OCI-LY7 (cell line): ENCODE results near the gene NFKBIE. TPM values are rescaled to one million over a fixed set of nuclear protein-coding genes. Genes with fewer than 3 reads are reported as not detected.
A peak's percentile ranks its signal among the peaks of the same experiment; 100 is the strongest.

Experiments
- BruUV-seq: library from RNA; stranded (reverse); fragments of 400-500 nt; replicated peaks from 2 replicates; lab custom pipeline; 2021; lab: Mats Ljungman, UMichigan
- CTCF ChIA-PET: fragments of 300-600 bp; sonication (Branson Sonifier 250); formaldehyde crosslinking; loops from one replicate; lab custom pipeline; 2022; ENCODE audit warnings: antibody characterized with exemption; ENCODE audit not compliant: unreplicated experiment; lab: Charles Lee
- POLR2A ChIA-PET: fragments of 300-600 bp; sonication (Branson Sonifier 250); formaldehyde crosslinking; loops from one replicate; lab custom pipeline; 2022; ENCODE audit warnings: antibody characterized with exemption; lab: Charles Lee
- DNase-seq: peaks from one replicate; pipeline ENCODE4 v3.0.0-alpha.2; 2015; ENCODE audit warnings: low spot score
- H2AFZ ChIP-seq: fragments of 200-600 bp; sonication (generic), shearing (Covaris generic); 2 replicates; pipeline ENCODE4 v1.6.1; 2014; ENCODE audit warnings: mild to moderate bottlenecking, antibody characterized with exemption, low read length, moderate library complexity
- H3K27ac ChIP-seq: fragments of 200-600 bp; sonication (generic); 2 replicates; pipeline ENCODE4 v1.5.1; 2014; ENCODE audit warnings: mixed run types, low read depth, mild to moderate bottlenecking, moderate library complexity, low read length, inconsistent platforms; ENCODE audit not compliant: poor library complexity, severe bottlenecking
- H3K36me3 ChIP-seq: fragments of 200-600 bp; sonication (generic); 2 replicates; pipeline ENCODE4 v1.6.1; 2014; ENCODE audit warnings: mild to moderate bottlenecking, antibody characterized with exemption, low read length, moderate library complexity, mixed read lengths; ENCODE audit not compliant: insufficient read depth
- H3K4me1 ChIP-seq: fragments of 200-600 bp; sonication (generic); 2 replicates; pipeline ENCODE4 v1.5.1; 2014; ENCODE audit warnings: mild to moderate bottlenecking, low read length; ENCODE audit not compliant: insufficient read depth, poor library complexity, severe bottlenecking
- H3K4me2 ChIP-seq: fragments of 200-600 bp; sonication (generic); 2 replicates; pipeline ENCODE4 v1.6.1; 2014; ENCODE audit warnings: mild to moderate bottlenecking, low read length
- H3K4me3 ChIP-seq: fragments of 200-600 bp; sonication (generic); 2 replicates; pipeline ENCODE4 v1.5.1; 2014; ENCODE audit warnings: mild to moderate bottlenecking, low read depth, low read length; ENCODE audit not compliant: poor library complexity, severe bottlenecking
- H3K79me2 ChIP-seq: fragments of 200-600 bp; sonication (generic); 2 replicates; pipeline ENCODE4 v1.6.1; 2016; ENCODE audit warnings: low read depth, mild to moderate bottlenecking, low read length, moderate library complexity, mixed read lengths; ENCODE audit not compliant: insufficient read depth
- H3K9me2 ChIP-seq: fragments of 200-600 bp; sonication (generic); 2 replicates; pipeline ENCODE4 v1.6.1; 2016; ENCODE audit warnings: mild to moderate bottlenecking, low read length, mixed read lengths; ENCODE audit not compliant: insufficient read depth
- H3K9me3 ChIP-seq: fragments of 200-600 bp; sonication (generic); 2 replicates; pipeline ENCODE4 v1.6.1; 2014; ENCODE audit warnings: mild to moderate bottlenecking, mixed run types, low read length, mixed read lengths
- H4K20me1 ChIP-seq: fragments of 200-600 bp; sonication (generic); 2 replicates; pipeline ENCODE4 v1.6.1; 2014; ENCODE audit warnings: mild to moderate bottlenecking, antibody characterized with exemption, low read length, moderate library complexity, mixed read lengths; ENCODE audit not compliant: insufficient read depth
- EZH2phosphoT487 ChIP-seq: fragments of 200-600 bp; sonication (generic); IDR thresholded peaks from 2 replicates; pipeline ENCODE4 v1.6.1; 2018; ENCODE audit warnings: low read depth, borderline replicate concordance, mild to moderate bottlenecking, mixed run types, antibody characterized with exemption, low read length, moderate library complexity, mixed read lengths
- intact Hi-C: fragments of 100-400 bp; cut with micrococcal nuclease; formaldehyde crosslinking; loops from one replicate; pipeline ENCODE4 v1.10.0; 2022; ENCODE audit not compliant: unreplicated experiment
- total RNA-seq, 2 experiments: library from RNA; depleted of rRNA in 1 of 2; stranded (reverse); fragments of >200 nt in 1 of 2; shearing (Covaris generic) in 1 of 2; gene quantifications; 2 replicates each; pipeline ENCODE4 v1.2.3, GENCODE V29; 2014 to 2022
- TF ChIP-seq, protein P1 (sequence below): fragments of 200-600 bp; sonication (generic); conservative IDR thresholded peaks from 2 replicates; pipeline ENCODE4 v1.5.1; 2014; ENCODE audit warnings: mild to moderate bottlenecking, antibody characterized with exemption, low read length, moderate library complexity, mixed read lengths

The NFKBIE gene
- total RNA-seq, 2 experiments from 2014 or later = 24.8 to 43.1 TPM

DNA sequence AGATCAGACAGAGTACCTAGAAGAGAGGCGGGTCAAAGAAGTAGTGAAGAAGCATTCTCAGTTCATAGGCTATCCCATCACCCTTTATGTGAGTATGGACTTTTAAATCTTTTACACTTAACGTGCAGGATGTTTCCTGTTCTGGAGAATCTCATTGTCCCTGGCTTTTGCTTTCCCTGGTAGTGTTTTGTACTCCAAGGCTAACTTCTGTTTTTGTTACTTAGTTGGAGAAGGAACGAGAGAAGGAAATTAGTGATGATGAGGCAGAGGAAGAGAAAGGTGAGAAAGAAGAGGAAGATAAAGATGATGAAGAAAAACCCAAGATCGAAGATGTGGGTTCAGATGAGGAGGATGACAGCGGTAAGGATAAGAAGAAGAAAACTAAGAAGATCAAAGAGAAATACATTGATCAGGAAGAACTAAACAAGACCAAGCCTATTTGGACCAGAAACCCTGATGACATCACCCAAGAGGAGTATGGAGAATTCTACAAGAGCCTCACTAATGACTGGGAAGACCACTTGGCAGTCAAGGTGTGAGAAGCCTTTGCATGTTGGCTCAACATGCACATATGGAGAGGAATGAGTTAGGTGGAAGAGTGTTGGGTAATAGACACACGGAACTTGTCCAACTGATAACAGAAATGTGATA lies 15.2 kb downstream of the NFKBIE start:
- H3K9me3 ChIP-seq = no peaks in the 10 kb centered on the region
- CTCF ChIA-PET = no interaction called here
- DNase-seq = no peak
- TF ChIP-seq, protein P1, sequence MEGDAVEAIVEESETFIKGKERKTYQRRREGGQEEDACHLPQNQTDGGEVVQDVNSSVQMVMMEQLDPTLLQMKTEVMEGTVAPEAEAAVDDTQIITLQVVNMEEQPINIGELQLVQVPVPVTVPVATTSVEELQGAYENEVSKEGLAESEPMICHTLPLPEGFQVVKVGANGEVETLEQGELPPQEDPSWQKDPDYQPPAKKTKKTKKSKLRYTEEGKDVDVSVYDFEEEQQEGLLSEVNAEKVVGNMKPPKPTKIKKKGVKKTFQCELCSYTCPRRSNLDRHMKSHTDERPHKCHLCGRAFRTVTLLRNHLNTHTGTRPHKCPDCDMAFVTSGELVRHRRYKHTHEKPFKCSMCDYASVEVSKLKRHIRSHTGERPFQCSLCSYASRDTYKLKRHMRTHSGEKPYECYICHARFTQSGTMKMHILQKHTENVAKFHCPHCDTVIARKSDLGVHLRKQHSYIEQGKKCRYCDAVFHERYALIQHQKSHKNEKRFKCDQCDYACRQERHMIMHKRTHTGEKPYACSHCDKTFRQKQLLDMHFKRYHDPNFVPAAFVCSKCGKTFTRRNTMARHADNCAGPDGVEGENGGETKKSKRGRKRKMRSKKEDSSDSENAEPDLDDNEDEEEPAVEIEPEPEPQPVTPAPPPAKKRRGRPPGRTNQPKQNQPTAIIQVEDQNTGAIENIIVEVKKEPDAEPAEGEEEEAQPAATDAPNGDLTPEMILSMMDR = no peak
- TF ChIP-seq EZH2phosphoT487 = no peak
- no peak overlapping the region for H2AFZ ChIP-seq
- peaks cover 82% of the 10 kb centered on the region for H3K36me3 ChIP-seq
- peaks cover 51% of the 10 kb centered on the region for H4K20me1 ChIP-seq
- POLR2A ChIA-PET = interaction anchor here (0.6 to 1.0 kb wide), 2 partner anchors 25 to 29 kb away, joined by 3 read pairs; no protein-coding TSS in a partner anchor
- BruUV-seq = TSS peak; percentile 68
- H3K4me1 ChIP-seq = peaks cover 65% of the 10 kb centered on the region
- peak overlapping the region; percentile 98 for H3K4me2 ChIP-seq
- no peak overlapping the region for H3K27ac ChIP-seq
- no peaks in the 10 kb centered on the region for H3K9me2 ChIP-seq
- H3K4me3 ChIP-seq = peak overlapping the region; percentile 93
- peaks cover 52% of the 10 kb centered on the region for H3K79me2 ChIP-seq
- intact Hi-C loops = no loop called here

DNA sequence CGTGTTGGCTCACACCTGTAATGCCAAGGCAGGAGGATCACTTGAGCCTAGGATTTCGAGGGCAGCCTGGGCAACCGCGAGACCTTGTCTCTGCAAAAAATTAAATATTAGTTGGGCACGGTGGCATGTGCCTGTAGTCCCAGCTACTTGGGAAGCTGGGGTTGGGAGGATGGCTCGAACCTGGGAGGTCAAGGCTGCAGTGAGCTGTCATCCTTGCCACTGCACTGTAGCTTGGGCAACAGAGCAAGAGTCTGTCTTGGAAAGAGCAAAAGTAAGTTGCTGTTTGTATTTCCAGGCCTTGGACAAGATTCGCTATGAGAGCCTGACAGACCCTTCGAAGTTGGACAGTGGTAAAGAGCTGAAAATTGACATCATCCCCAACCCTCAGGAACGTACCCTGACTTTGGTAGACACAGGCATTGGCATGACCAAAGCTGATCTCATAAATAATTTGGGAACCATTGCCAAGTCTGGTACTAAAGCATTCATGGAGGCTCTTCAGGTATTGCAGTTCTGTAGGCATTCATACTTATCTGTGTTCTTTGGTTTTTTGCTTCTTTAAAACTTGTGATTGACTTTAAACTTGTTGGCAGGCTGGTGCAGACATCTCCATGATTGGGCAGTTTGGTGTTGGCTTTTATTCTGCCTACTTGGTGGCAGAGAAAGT lies 16.1 kb downstream of the NFKBIE start:
- H3K4me2 ChIP-seq = peak overlapping the region; percentile 98
- no TSS peak for BruUV-seq
- no peaks in the 10 kb centered on the region for H3K9me3 ChIP-seq
- H3K9me2 ChIP-seq = no peaks in the 10 kb centered on the region
- H3K79me2 ChIP-seq = peaks cover 52% of the 10 kb centered on the region
- peaks cover 51% of the 10 kb centered on the region for H4K20me1 ChIP-seq
- H3K4me1 ChIP-seq = peaks cover 55% of the 10 kb centered on the region
- no peak for TF ChIP-seq EZH2phosphoT487
- TF ChIP-seq, protein P1 = no peak
- no peak for DNase-seq
- intact Hi-C loops = no loop called here
- CTCF ChIA-PET = interaction anchor here (1.0 kb wide), 1 partner anchor 77 kb away, joined by 3 read pairs; no protein-coding TSS in a partner anchor
- H2AFZ ChIP-seq = no peak overlapping the region
- POLR2A ChIA-PET = interaction anchor here (3.5 kb wide), 1 partner anchor 14 kb away, joined by 22 read pairs; no protein-coding TSS in a partner anchor
- peaks cover 73% of the 10 kb centered on the region for H3K36me3 ChIP-seq
- peak overlapping the region; percentile 93 for H3K4me3 ChIP-seq
- H3K27ac ChIP-seq = peak overlapping the region; percentile 81
